ENCODE measurements around the gene PITX2.

Gene PITX2

GRCh38 chr4:110624904-110625494 lies 2.1 kb upstream of the PITX2 start:
- no peak for DNase-seq (ENCODE audit: extremely low read depth in 1 of 2, low read depth in 1 of 2)

GRCh38 chr4:110624398-110624780 lies 1.5 kb upstream of the PITX2 start:
- no peak for DNase-seq (ENCODE audit: extremely low read depth in 1 of 2, low read depth in 1 of 2)

- no peak for DNase-seq (ENCODE audit: extremely low read depth in 1 of 2, low read depth in 1 of 2)
These were observed 981 bp upstream of the PITX2 start for GRCh38 chr4:110623718-110624397.

- no peak for DNase-seq (ENCODE audit: extremely low read depth in 1 of 2, low read depth in 1 of 2)
These were observed 782 bp downstream of the PITX2 start for GRCh38 chr4:110621839-110622751.

GRCh38 chr4:110621328-110621812 lies 1.5 kb downstream of the PITX2 start:
- DNase-seq (ENCODE audit: extremely low read depth in 1 of 2, low read depth in 1 of 2): no peak

GRCh38 chr4:110620691-110621327 lies 2.1 kb downstream of the PITX2 start:
- no peak for DNase-seq (ENCODE audit: extremely low read depth in 1 of 2, low read depth in 1 of 2)

GRCh38 chr4:110620322-110620690 lies 2.6 kb downstream of the PITX2 start:
- no peak for DNase-seq (ENCODE audit: extremely low read depth in 1 of 2, low read depth in 1 of 2)

GRCh38 chr4:110619463-110620247 lies 3.2 kb downstream of the PITX2 start:
- DNase-seq (ENCODE audit: extremely low read depth in 1 of 2, low read depth in 1 of 2): no peak

- DNase-seq (ENCODE audit: extremely low read depth in 1 of 2, low read depth in 1 of 2): no peak
These were observed 4.1 kb downstream of the PITX2 start for GRCh38 chr4:110618581-110619462.

GRCh38 chr4:110617646-110618580 lies 5.0 kb downstream of the PITX2 start:
- DNase-seq (ENCODE audit: extremely low read depth in 1 of 2, low read depth in 1 of 2): no peak

GRCh38 chr4:110617075-110617640 lies 5.7 kb downstream of the PITX2 start:
- no peak for DNase-seq (ENCODE audit: extremely low read depth in 1 of 2, low read depth in 1 of 2)

GRCh38 chr4:110616238-110617074 lies 6.4 kb downstream of the PITX2 start:
- DNase-seq (ENCODE audit: extremely low read depth in 1 of 2, low read depth in 1 of 2): no peak

- no peak for DNase-seq (ENCODE audit: extremely low read depth in 1 of 2, low read depth in 1 of 2)
These were observed 7.3 kb downstream of the PITX2 start for GRCh38 chr4:110615353-110616237.

- DNase-seq (ENCODE audit: extremely low read depth in 1 of 2, low read depth in 1 of 2): no peak
These were observed 7.9 kb downstream of the PITX2 start for GRCh38 chr4:110614976-110615352.

- no peak for DNase-seq (ENCODE audit: extremely low read depth in 1 of 2, low read depth in 1 of 2)
These were observed 8.5 kb downstream of the PITX2 start for GRCh38 chr4:110614173-110614963.
